K562 (cell line): ENCODE results near the gene ANKEF1. TPM values are rescaled to one million over a fixed set of nuclear protein-coding genes. Genes with fewer than 3 reads are reported as not detected.

Source experiments
- ATAC-seq: fragments of 200-7000 bp; cut with Tn5 transposase; 3 replicates; pipeline ENCODE4 v1.9.1; 2020; ENCODE audit warnings: moderate library complexity
- BruUV-seq: library from RNA; stranded (reverse); fragments of 400-500 nt; replicated peaks from 2 replicates; lab custom pipeline; 2021; lab: Mats Ljungman, UMichigan
- CTCF ChIA-PET: fragments of 300-600 bp; formaldehyde crosslinking; extraction: SDS; loops from one replicate; lab custom pipeline; 2021; ENCODE audit warnings: low intra/inter-chr PET ratio; lab: Yijun Ruan, JAX
- POLR2A ChIA-PET: fragments of 300-600, 350-650 bp; sonication (Branson Sonifier 250); formaldehyde crosslinking; extraction: SDS; loops from one replicate; lab custom pipeline; 2021; ENCODE audit warnings: antibody characterized with exemption, inconsistent platforms; lab: Yijun Ruan, JAX
- DNase-seq, 4 experiments: peaks; one replicate each; pipeline versions ENCODE4 v3.0.0 to v3.0.0-alpha.2; 2011 to 2018; ENCODE audit warnings: low spot score in 3 of 4, mixed read lengths in 3 of 4; ENCODE audit errors: extremely low read depth in 1 of 4
- FAIRE-seq: peaks from 2 replicates; lab custom pipeline; 2011; peaks lifted over from hg19 to GRCh38; lab: Jason Lieb, UNC
- H2AFZ ChIP-seq: 2 replicates; pipeline ENCODE4 v1.6.0; 2011; ENCODE audit warnings: low read depth, low read length, control low read depth, inconsistent platforms
- H3K27ac ChIP-seq: fragments of 200-600 bp; 3 replicates; pipeline ENCODE4 v1.8.0; 2011; ENCODE audit warnings: low read depth, mild to moderate bottlenecking, control low read depth, inconsistent platforms, low read length, moderate library complexity, mixed read lengths; ENCODE audit errors: extremely low read depth
- H3K27me3 ChIP-seq, 2 experiments: fragments of 300-600 bp in 1 of 2; 2 replicates in 1 of 2; 3 replicates in 1 of 2; pipeline versions ENCODE4 v1.6.0 to v1.8.0; 2011; ENCODE audit warnings: inconsistent platforms in 2 of 2, low read length in 2 of 2, mild to moderate bottlenecking in 1 of 2, mixed read lengths in 1 of 2, moderate library complexity in 1 of 2; ENCODE audit not compliant: control insufficient read depth in 2 of 2, insufficient read depth in 2 of 2
- H3K36me3 ChIP-seq: fragments of 300-600 bp; 3 replicates; pipeline ENCODE4 v1.8.0; 2011; ENCODE audit warnings: mild to moderate bottlenecking, low read length, inconsistent platforms; ENCODE audit not compliant: control insufficient read depth, insufficient read depth
- H3K4me1 ChIP-seq, 2 experiments: fragments of 200-600 bp in 1 of 2; replicated peaks in 1 of 2; 2 replicates in 1 of 2; 3 replicates in 1 of 2; pipeline versions ENCODE4 v1.5.1 to v1.8.0; 2011; ENCODE audit warnings: inconsistent platforms in 2 of 2, low read length in 2 of 2, mild to moderate bottlenecking in 1 of 2, mixed read lengths in 1 of 2, moderate library complexity in 1 of 2; ENCODE audit not compliant: control insufficient read depth in 2 of 2, insufficient read depth in 2 of 2
- H3K4me2 ChIP-seq: 2 replicates; pipeline ENCODE4 v1.6.1; 2011; ENCODE audit warnings: low read length, control low read depth, inconsistent platforms, mixed read lengths; ENCODE audit not compliant: insufficient read depth
- H3K4me3 ChIP-seq: fragments of 200-600 bp; sonication (generic), shearing (Covaris generic); 2 replicates; pipeline ENCODE4 v1.5.1; 2016; ENCODE audit warnings: control low read depth, inconsistent platforms
- H3K79me2 ChIP-seq: fragments of 200-600 bp; 3 replicates; pipeline ENCODE4 v1.8.0; 2011; ENCODE audit warnings: low read length, inconsistent platforms; ENCODE audit not compliant: control insufficient read depth, insufficient read depth
- H3K9ac ChIP-seq, 2 experiments: 2 replicates each; pipeline versions ENCODE4 v1.6.0 to v1.6.1; 2011; ENCODE audit warnings: low read depth in 2 of 2, low read length in 2 of 2, control low read depth in 1 of 2, inconsistent platforms in 1 of 2, mild to moderate bottlenecking in 1 of 2, mixed read lengths in 1 of 2; ENCODE audit not compliant: insufficient read depth in 1 of 2
- H3K9me1 ChIP-seq: one replicate; pipeline ENCODE4 v1.6.0; 2011; ENCODE audit warnings: inconsistent platforms, mild to moderate bottlenecking, low read length, moderate library complexity; ENCODE audit not compliant: control insufficient read depth, insufficient read depth
- H3K9me3 ChIP-seq: replicated peaks from 2 replicates; pipeline ENCODE4 v1.5.1; 2011; ENCODE audit warnings: low read depth, low read length, inconsistent platforms; ENCODE audit not compliant: control insufficient read depth, insufficient read depth
- H4K20me1 ChIP-seq: replicated peaks from 2 replicates; pipeline ENCODE4 v1.6.1; 2011; ENCODE audit warnings: low read length, inconsistent platforms, mixed read lengths; ENCODE audit not compliant: control insufficient read depth, insufficient read depth
- CTBP1 ChIP-seq: fragments of 450-650 bp; IDR thresholded peaks from 2 replicates; pipeline ENCODE4 v1.6.1; 2016; ENCODE audit warnings: borderline replicate concordance
- ELK1 ChIP-seq: sonication (generic); formaldehyde crosslinking; IDR thresholded peaks from 2 replicates; pipeline ENCODE4 v1.8.1; 2022; ENCODE audit warnings: missing genetic modification reagents
- HNRNPH1 ChIP-seq: fragments of 200-400 bp; formaldehyde crosslinking; optimal IDR thresholded peaks from 2 replicates; pipeline ENCODE3; 2017; ENCODE audit warnings: low read depth, mild to moderate bottlenecking, low read length, moderate library complexity
- KDM1A ChIP-seq, 2 experiments: fragments of 450-650 bp; IDR thresholded peaks; 2 replicates each; pipeline ENCODE4 v1.6.1; 2016; ENCODE audit warnings: mild to moderate bottlenecking in 2 of 2
- NR3C1 ChIP-seq: sonication (generic); formaldehyde crosslinking; IDR thresholded peaks from 2 replicates; pipeline ENCODE4 v1.8.1; 2022; ENCODE audit warnings: missing genetic modification reagents
- RBFOX2 ChIP-seq: fragments of 200-400 bp; formaldehyde crosslinking; IDR thresholded peaks from 2 replicates; pipeline ENCODE4 v1.6.1; 2017; ENCODE audit warnings: low read depth, mild to moderate bottlenecking, low read length, moderate library complexity
- SNAPC5 ChIP-seq: fragments of 250-450 bp; sonication (Bioruptor Pico); IDR thresholded peaks from 2 replicates; pipeline ENCODE4 v1.8.0; 2021; ENCODE audit warnings: moderate library complexity, mild to moderate bottlenecking, inconsistent platforms
- WHSC1 ChIP-seq: IDR thresholded peaks from one replicate; pipeline ENCODE4 v1.6.1; 2012; ENCODE audit warnings: low read length, control low read depth, inconsistent platforms
- ZFP36 ChIP-seq: fragments of 150-350 bp; IDR thresholded peaks from 2 replicates; pipeline ENCODE4 v1.6.1; 2018; ENCODE audit warnings: low read length, low read depth; ENCODE audit not compliant: partially characterized antibody
- ZNF224 ChIP-seq: sonication (generic); formaldehyde crosslinking; IDR thresholded peaks from 2 replicates; pipeline ENCODE4 v1.8.0; 2022; ENCODE audit warnings: mild to moderate bottlenecking, missing genetic modification reagents
- ZNF740 ChIP-seq, 3 experiments: fragments of 200-800 bp in 1 of 3; sonication (Bioruptor generic) in 1 of 3; sonication (generic) in 1 of 3; formaldehyde crosslinking in 1 of 3; IDR thresholded peaks; 2 replicates each; pipeline versions ENCODE4 v1.6.1 to v1.8.0; 2016 to 2022; ENCODE audit warnings: mild to moderate bottlenecking in 2 of 3, missing compliant biosample characterization in 2 of 3, missing genetic modification characterization in 2 of 3, missing genetic modification reagents in 1 of 3
- WGBS: fragments of 100-300 bp; shearing (Covaris generic); methylation state at CpG from one replicate; pipeline ENCODE4 v1.1.6; 2016; ENCODE audit warnings: low coverage, mixed read lengths; ENCODE audit not compliant: insufficient coverage; ENCODE audit errors: missing lambda C conversion rate; 5-methylcytosine and 5-hydroxymethylcytosine counted together
- in situ Hi-C: fragments of 300-500 bp; cut with MboI; formaldehyde crosslinking; loops from 4 replicates; pipeline ENCODE4 v1.15.0; 2018; ENCODE audit warnings: inconsistent platforms, mixed read lengths
- intact Hi-C: fragments of 100-400 bp; cut with micrococcal nuclease; formaldehyde crosslinking; loops from 2 replicates; pipeline ENCODE4 v1.14.2; 2022
- polyA plus RNA-seq, 8 experiments: library from polyadenylated mRNA; depleted of rRNA in 4 of 8; stranded (reverse) in 5 of 8; unstranded in 3 of 8; fragments of >200 nt; fragmentation: Nextera tagmentation in 2 of 8; fragmentation: Illumina TruSeq in 1 of 8; extraction: Ambion mirVana in 2 of 8; extraction: Trizol in 1 of 8; gene quantifications; 2 replicates each; pipeline versions ENCODE4 v1.2.1 to v1.2.3, GENCODE V29; 2011 to 2014; ENCODE audit warnings: inconsistent platforms in 1 of 8, missing spikeins in 1 of 8
- total RNA-seq, 7 experiments: library from RNA; depleted of rRNA in 6 of 7; stranded (reverse); fragments of >200 nt in 6 of 7; fragmentation: Illumina TruSeq in 2 of 7; extraction: Trizol in 2 of 7; gene quantifications; 2 replicates each; pipeline versions ENCODE4 v1.2.1 to v1.2.3, GENCODE V29; 2011 to 2021; ENCODE audit warnings: low replicate concordance in 1 of 7
- TF ChIP-seq, protein P1 (sequence below): fragments of 450-650 bp; formaldehyde crosslinking; IDR thresholded peaks from 2 replicates; pipeline ENCODE4 v1.4.0; 2020; ENCODE audit warnings: mild to moderate bottlenecking, moderate library complexity
- TF ChIP-seq, protein P2 (sequence below), 2 experiments: fragments of 450-650 bp; IDR thresholded peaks; 2 replicates each; pipeline ENCODE4 v1.6.1; 2018; ENCODE audit warnings: mild to moderate bottlenecking in 2 of 2, low read depth in 1 of 2; ENCODE audit not compliant: partially characterized antibody in 2 of 2
- TF ChIP-seq, protein P3 (sequence below): fragments of 450-650 bp; IDR thresholded peaks from 2 replicates; pipeline ENCODE4 v1.6.1; 2016

Gene ANKEF1
- total and polyA plus RNA-seq, 9 of the 15 experiments (the other 6 are each of a cell fraction or from before 2014, with no cell fraction given) = 0.35 to 2.1 (median 1.7) TPM

- Histone ChIP-seq H3K27ac (no peak overlapping the region), H4K20me1 (no peaks in the 10 kb centered on the region), H3K4me2 (no peak overlapping the region), H3K9me3 (no peaks in the 10 kb centered on the region), H2AFZ (no peak overlapping the region), H3K4me3 (no peak overlapping the region), H3K9ac (no peak overlapping the region), H3K36me3 (no peaks in the 10 kb centered on the region), H3K27me3 (no peaks in the 10 kb centered on the region), H3K79me2 (no peaks in the 10 kb centered on the region), H3K4me1 (no peaks in the 10 kb centered on the region), H3K9me1 (no peaks in the 10 kb centered on the region)
- intact Hi-C loops (no loop called here), in situ Hi-C loops (no loop called here)
- BruUV-seq = no TSS peak
- DNase-seq (no peak), FAIRE-seq (no peak), ATAC-seq (no peak)
- ChIA-PET CTCF (no interaction called here), POLR2A (no interaction called here)
- WGBS = 2% methylated on average over 4 of the region's 4 CpGs
- TF ChIP-seq WHSC1 (no peak), RBFOX2 (no peak), HNRNPH1 (no peak), SNAPC5 (CRISPR knock-in tag) (no peak), ELK1 (CRISPR knock-in tag) (no peak), ZNF740 (CRISPR knock-in tag; IDR thresholded peaks at IDR 0.05) (no peak), ZNF740 (tag; IDR thresholded peaks at IDR 0.05) (no peak), KDM1A (IDR thresholded peaks at IDR 0.05) (no peak), NR3C1 (CRISPR knock-in tag) (no peak), ZFP36 (no peak), CTBP1 (no peak), ZNF224 (CRISPR knock-in tag) (no peak)
- TF ChIP-seq, protein P1, sequence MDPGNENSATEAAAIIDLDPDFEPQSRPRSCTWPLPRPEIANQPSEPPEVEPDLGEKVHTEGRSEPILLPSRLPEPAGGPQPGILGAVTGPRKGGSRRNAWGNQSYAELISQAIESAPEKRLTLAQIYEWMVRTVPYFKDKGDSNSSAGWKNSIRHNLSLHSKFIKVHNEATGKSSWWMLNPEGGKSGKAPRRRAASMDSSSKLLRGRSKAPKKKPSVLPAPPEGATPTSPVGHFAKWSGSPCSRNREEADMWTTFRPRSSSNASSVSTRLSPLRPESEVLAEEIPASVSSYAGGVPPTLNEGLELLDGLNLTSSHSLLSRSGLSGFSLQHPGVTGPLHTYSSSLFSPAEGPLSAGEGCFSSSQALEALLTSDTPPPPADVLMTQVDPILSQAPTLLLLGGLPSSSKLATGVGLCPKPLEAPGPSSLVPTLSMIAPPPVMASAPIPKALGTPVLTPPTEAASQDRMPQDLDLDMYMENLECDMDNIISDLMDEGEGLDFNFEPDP (CRISPR knock-in tag) = no peak
- TF ChIP-seq, protein P2, sequence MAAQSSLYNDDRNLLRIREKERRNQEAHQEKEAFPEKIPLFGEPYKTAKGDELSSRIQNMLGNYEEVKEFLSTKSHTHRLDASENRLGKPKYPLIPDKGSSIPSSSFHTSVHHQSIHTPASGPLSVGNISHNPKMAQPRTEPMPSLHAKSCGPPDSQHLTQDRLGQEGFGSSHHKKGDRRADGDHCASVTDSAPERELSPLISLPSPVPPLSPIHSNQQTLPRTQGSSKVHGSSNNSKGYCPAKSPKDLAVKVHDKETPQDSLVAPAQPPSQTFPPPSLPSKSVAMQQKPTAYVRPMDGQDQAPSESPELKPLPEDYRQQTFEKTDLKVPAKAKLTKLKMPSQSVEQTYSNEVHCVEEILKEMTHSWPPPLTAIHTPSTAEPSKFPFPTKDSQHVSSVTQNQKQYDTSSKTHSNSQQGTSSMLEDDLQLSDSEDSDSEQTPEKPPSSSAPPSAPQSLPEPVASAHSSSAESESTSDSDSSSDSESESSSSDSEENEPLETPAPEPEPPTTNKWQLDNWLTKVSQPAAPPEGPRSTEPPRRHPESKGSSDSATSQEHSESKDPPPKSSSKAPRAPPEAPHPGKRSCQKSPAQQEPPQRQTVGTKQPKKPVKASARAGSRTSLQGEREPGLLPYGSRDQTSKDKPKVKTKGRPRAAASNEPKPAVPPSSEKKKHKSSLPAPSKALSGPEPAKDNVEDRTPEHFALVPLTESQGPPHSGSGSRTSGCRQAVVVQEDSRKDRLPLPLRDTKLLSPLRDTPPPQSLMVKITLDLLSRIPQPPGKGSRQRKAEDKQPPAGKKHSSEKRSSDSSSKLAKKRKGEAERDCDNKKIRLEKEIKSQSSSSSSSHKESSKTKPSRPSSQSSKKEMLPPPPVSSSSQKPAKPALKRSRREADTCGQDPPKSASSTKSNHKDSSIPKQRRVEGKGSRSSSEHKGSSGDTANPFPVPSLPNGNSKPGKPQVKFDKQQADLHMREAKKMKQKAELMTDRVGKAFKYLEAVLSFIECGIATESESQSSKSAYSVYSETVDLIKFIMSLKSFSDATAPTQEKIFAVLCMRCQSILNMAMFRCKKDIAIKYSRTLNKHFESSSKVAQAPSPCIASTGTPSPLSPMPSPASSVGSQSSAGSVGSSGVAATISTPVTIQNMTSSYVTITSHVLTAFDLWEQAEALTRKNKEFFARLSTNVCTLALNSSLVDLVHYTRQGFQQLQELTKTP (IDR thresholded peaks at IDR 0.05; ENCODE audit: low read depth in 1 of 2, partially characterized antibody in 2 of 2) = no peak
- TF ChIP-seq, protein P3, sequence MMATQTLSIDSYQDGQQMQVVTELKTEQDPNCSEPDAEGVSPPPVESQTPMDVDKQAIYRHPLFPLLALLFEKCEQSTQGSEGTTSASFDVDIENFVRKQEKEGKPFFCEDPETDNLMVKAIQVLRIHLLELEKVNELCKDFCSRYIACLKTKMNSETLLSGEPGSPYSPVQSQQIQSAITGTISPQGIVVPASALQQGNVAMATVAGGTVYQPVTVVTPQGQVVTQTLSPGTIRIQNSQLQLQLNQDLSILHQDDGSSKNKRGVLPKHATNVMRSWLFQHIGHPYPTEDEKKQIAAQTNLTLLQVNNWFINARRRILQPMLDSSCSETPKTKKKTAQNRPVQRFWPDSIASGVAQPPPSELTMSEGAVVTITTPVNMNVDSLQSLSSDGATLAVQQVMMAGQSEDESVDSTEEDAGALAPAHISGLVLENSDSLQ = no peak
Observed at GRCh38 chr20:9993137-9993536, 41.6 kb upstream of the ANKEF1 start.
